HG03342 (cell line): ENCODE measurements around the gene TDRD7.

Experiments
- ATAC-seq: cut with Tn5 transposase; IDR thresholded peaks from one replicate; pipeline ENCODE4 v1.9.1; 2021; ENCODE audit warnings: mild to moderate bottlenecking, moderate library complexity; ENCODE audit not compliant: unreplicated experiment

TDRD7 gene

DNA sequence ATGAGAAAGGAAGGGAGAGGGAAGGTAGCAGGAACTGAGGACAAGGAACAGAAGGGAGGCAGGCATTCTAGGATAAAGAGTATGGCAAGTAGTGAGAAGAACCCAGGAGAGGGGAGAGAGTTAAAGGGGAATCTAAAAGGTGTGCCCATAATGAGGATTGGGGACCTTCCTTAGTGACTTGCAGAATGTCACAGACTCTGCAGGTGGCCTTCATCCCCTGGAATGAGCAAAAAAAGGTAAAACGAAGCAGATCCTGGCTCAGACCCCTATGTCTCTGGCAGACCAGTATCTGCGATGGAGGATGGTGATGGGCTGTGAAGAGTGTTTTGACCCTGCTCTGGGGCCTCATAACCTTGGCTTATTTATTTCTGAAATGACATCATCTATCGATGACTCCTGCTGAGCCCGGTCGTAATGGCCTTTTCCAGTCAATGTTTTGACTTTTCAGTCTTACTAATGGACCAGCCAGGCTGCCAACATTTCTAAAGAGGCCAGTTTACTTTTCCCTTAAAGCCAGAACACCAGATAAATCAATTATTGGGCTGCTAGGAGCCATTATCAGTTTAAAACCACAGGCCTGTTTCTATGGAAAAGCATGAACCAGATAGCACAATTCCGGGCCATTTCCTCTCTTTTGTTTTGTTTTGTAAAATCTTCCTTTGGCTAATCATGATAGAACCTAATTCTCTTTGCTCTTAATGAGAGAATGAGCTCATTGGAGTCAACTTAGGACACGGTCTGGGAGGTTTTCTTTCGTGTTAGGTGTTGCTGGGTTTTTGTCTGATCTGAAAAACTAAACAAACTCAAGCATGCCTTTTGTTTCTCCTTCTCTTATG is 92.7 kb downstream of the TDRD7 start:
- no peak for ATAC-seq

DNA sequence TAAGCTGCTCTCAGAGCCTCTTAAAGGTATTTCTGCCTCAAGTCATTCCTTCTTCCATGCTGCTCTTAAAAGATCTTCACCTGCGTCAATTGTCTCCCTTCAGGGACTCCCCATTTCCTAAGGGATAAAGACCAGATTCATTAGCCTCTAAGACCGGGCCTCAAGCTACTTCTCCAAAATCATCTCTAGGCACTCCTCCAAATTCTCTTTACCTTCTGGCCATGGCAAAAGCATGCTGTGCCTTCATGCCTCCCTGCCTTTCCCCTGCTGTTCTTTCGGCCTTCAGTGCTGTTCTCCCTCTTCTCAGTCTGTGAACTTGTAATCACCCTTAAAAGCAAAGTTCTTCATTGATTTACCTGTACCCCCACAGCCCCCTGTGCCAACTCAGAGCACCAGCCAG is 93.9 kb downstream of the TDRD7 start:
- no peak for ATAC-seq

DNA sequence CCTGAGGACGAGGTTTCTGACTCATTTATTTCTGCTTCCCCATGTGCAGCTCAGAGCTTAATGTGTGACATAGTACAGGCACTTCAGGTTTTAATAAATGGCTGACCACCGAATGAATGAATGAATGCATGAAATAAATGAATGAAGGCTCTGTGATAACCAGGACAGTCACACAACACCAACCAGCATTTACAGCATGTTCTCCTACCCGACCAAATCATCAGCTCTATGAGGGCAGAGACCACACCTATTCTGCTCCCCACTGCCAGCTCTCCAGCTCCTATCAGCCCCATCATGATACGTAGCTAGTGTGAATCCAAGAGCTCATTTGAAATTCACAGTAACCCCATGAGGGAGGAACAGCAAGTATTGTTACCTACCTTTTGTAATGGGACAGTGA is 94.4 kb downstream of the TDRD7 start:
- no peak for ATAC-seq

DNA sequence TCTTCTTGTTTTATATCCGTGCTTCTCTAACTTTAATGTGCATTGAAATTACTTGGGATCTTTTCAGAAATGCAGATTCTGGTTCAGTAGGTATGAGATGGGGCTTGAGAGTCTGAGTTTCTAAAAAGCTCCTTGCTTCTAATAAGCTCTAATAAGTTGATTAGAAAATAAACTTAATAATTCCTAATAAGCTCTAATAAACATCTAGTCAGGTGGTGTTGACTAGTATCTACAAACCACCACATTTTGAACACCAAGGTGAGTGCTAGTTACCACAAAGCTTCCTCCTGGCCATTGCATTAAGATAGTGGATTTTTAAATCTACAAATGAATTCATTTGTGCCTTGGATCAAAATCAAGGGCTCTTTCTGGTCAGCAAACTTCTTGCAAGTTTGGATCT is 94.9 kb downstream of the TDRD7 start:
- no peak for ATAC-seq

DNA sequence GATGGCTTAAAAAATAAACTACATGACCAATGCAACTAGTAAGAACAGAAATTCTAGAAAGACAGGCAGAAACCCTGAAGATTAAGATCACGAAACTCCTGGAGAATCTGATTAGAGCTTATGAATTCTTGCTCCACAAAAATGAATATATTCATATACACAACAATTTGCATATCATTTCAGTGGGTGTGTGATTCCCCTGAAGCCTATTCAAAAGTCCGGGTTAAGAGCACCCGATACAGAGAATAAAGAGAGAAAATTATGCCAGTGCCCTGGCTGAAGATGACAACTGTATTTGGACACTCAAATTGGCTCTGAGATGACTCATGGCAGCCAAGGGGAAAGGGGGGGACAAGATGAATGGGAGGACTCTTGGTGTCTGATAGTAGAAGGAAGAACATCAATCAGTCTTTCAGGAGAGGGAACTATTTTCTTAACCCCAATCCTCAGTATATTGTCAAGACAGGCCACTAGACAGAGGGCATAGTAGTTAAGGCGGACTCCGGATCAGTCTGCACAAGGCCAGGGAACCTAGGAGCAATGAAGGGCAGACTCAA is 95.6 kb downstream of the TDRD7 start:
- no peak for ATAC-seq

DNA sequence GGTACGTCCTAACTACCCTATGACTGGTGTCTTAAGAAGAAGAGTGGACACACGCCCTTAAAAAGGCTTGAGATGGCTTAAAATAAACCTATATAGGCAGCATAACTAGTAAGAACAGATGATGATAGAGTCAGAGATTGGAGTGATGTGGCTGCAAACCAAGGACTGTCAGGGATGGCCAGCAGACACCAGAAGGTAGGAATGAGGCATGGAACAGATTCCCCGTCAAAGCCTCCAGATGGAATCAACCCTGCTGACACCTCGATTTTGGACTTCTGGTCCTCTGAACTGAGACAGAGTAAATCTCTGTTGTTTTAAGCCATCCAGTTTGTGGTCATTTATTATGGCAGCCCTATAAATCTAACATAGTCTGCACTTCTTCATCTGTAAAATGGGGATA is 97.0 kb downstream of the TDRD7 start:
- ATAC-seq: no peak

DNA sequence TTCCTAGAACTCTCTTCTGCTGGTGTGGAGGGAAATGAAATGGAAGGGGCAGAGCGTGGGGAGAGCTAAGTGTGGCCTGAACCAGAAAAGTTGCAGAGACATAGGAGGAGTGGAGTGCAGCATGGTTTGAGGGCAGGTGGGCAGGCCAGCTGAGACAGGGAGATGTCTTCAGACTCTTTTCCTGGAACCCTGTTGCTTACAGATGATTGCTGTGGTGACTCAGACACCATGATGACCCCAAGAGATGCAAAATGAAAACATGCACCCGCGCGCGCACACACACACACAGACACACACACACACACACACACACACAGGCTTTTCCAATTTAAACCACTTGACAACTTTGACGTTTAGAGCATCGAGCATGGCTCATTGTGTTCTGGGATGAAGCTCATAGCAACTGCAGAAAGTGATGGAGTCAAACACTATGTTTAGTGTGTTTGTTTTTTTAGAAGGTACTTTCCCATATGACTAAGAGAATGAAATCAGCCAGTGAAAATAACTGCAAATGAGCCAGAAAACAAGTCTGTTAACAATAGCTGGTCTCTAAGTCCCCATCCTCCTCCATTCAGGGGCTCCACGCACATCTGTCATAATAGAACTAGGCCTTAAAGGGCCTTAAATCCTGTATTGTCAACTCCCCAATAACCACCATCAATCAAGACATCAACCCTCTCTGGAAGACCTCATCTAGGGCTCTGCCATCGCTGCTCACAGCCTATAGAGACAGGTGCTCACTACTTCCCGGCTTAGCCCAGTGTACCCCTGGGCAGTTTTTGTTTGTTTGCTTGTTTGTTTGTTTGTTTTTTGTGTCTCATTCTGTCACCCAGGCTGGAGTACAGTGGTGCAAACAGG is 99.1 kb downstream of the TDRD7 start:
- ATAC-seq: peak; percentile 62

DNA sequence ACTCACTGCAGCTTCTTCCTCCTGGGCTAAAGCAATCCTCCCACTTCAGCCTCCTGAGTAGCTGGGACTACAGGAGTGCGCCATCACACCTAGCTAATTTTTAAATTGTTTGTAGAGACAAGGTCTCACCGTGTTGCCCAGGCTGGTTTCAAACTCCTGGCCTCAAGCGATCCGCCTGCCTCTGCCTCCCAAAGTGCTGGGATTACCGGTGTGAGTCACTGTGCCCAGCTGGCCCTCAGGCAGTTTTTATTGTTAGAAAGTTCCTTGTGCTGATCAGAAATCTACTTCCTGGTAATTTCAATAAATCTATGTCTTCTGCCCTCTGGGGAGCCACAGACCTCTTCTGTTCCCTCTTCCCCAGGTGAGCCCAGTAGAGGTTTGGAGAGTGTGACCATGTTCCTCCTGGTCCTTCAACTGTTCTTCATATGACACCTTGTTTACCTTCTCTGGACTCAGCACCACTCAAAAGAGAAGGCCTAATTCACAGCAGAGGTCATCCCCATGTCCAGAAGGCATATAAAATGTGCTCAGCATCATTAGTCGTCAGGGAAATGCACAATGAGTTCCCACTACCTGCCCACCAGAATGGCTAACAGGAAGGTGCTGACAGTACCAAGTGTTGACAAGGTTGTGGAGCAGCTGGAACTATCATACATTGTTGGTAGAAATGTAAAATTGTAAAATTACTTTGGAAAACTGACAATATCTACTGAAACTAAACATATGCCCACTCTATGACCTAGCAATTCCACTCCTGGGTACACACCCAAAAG is 99.9 kb downstream of the TDRD7 start:
- ATAC-seq: no peak

DNA sequence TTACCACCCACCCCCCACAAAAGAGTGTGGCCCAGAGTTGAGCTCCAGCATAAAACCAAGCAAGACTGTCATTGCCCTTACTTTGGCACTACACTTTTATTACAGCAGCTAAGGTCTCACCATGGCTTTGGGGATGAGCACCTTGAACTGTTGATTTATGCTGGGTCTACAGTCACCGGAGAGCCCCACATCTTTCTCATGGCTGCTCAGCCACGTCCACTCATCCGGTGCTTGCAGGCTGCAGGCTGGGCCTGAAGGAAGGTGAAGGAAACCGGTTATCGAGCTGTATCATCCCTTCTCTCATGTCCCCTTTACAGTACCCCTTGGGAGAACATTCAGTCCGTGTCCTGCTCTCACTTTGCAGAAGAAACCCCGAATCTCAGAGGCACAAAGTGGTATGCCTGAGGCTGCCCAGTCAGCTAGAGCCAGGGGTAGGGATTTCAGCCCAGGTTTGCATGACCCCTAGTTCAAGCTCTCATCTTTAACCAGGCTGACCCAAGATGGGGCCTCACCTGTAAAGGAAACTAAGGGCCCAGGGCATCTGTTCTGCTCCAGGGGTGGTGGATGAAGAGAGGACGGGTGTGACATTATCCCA is 101.2 kb downstream of the TDRD7 start:
- no peak for ATAC-seq

DNA sequence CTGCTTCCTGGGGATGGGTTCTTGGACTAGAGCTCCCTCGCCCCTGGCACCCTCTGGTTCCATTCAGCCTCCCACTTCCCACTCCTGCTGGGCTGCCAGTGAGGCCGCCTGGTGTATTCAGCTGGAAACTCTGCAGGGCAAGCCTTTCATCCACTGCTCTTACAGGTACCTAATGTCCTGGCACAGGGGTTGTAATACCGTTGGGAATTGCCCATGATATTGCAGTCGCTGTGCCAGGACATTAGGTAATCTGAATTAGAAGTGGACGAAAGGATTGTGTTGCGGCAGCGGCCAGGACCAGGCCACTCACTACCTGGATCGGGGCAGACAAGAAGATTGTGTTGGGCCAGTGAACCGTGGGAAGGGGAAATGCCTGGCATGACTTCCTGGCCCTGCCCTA is 102.6 kb downstream of the TDRD7 start:
- ATAC-seq: no peak

DNA sequence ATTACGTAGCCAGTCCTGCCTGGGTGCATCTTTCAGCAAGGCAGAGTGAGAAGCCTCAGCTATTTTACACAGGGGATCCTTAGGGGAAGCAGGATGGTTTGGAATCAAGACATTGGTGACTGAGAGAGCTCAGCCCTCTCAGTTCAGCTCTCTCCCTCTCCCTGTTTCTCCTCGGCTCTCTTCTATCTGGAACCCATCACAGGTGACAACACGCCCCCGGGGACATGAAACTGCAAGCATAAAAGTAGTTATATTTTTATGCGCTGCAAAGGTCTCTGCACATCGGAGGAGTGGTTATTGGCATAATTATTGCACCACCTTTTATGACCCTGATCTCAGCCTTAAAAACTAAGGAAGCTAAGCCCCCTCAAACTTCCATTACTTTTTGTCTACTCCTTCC is 103.8 kb downstream of the TDRD7 start:
- ATAC-seq: no peak

DNA sequence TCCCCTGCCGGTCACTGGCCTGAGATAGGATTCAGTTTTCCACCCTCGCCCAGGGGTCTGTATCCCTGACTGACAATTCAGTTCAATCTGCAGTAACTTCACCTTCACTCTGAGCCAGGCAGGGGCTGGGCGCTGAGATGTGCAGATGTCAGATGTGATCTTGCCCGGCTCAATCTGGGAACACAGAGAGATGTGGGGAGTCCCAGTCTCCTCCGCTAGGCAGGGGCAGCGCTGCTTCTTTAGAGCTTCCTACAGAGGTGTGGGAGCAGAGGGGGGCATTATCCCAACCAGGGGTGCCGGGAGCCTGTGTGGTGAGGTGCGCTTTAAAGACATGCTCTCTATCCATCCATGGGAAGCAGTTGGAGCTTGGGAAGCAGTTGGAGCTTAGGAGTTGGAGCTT is 104.2 kb downstream of the TDRD7 start:
- no peak for ATAC-seq

DNA sequence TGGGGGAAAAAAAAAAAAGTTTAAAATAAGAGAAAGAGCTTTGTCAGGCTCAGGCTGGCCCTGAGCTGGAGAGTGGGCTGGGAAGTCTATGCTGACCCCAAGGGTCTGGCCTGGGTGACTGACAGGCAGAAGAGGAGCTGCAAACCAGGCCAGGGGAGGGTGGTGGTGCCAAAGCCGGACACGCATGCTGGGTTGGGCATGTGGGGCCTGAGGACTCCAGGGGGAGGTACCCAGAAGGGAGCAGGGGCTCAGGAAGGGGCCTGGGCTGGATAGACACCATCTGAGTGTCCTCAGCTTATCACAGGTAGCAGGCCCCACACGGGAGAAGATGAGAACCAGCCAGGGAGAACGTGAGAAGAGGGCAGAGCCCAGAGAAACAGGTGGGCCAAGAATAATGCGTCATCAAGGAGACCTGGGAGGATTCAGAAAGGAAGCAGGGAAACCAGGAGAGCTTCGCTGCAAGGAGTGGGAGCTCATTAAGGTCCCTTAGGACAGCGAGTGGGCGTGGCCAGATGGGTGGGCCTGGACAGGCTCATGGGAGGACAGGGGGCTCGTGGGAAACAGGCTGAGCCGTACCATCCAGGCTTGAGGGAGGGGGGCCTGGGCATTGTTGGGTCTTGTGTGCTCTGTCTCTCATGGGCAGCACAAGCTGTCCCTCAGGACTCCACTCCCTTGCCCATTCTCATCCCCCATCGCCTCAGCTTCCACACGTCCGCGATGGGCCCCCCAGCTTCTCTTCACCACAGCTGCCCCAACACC is 105.6 kb downstream of the TDRD7 start:
- ATAC-seq: no peak

DNA sequence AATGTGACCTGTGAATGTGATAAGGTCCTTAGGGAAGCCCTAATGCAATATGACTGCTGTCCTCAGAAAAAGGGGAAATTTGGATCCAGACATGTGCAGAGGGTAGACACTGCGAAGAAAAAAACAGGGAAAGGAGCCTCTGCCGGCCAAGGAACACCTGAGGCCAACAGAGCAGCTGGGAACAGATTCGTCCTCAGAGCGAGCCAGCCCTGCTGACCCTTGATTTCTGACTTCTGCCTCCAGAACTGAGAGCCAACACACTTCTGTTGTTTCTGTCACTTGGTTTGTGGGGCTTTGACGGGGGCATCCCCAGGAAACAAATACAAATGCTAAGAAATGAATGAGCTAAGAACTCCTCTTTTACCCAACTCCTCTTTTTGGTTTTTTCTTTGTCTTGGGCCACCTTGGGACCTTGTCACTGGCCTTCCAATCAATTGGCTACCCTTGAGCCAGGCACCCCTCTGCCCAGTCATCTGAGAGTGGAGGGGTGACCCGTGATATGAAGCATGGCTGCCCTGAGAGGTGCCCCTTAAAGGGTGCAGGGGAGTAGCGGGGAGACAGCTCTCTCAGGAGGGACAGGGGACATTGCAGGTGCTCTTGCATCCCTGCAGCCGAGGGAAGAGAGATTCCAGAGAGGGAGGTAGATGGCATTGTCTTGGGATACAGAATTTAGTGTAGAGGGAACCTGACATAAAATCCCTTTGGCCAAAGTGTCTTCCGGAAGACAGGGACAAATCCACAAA is 106.4 kb downstream of the TDRD7 start:
- no peak for ATAC-seq

DNA sequence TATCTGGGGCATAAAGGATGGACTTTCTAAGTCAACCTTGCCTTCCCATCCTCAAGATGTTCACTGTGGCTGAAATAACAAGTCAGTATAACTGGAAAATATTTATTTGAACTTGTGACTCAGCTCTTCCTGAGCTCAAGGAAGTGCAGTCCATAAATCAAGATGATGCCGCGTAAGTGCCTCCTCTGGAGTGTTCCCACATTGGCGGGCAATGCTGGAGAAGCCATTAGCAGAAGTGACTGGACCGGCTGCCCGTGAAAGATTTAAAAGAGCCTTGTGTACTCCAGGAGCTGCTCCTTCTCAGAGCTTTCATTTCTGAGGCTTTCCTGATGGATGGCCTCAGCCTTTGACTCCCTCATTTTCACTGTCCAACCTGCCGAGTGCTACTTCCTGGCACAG is 107.0 kb downstream of the TDRD7 start:
- no peak for ATAC-seq

DNA sequence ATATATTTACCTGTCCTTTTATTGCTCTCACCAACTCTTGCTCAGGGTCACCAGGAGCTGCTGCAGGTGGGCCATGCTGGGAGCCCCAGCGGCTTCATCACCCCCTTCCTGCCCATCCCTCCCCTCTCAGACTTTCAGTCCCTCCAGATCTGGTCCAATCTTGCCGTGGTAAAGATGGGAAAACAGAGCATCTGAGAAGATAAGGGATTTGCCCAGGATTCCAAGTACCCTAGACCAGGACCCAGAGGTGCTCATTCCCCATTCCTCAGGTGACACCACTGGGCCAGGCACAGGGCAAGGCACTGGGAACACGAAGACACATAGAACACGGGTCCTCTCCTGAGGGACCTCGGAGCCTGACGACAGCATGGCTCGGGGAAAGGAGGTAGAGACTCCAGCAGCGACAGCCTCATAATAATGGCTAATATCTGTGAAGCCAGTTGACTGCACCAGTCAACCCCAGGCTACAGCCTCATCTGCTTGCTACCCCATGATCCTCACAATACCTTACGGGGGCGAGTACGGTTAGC is 107.6 kb downstream of the TDRD7 start:
- no peak for ATAC-seq

DNA sequence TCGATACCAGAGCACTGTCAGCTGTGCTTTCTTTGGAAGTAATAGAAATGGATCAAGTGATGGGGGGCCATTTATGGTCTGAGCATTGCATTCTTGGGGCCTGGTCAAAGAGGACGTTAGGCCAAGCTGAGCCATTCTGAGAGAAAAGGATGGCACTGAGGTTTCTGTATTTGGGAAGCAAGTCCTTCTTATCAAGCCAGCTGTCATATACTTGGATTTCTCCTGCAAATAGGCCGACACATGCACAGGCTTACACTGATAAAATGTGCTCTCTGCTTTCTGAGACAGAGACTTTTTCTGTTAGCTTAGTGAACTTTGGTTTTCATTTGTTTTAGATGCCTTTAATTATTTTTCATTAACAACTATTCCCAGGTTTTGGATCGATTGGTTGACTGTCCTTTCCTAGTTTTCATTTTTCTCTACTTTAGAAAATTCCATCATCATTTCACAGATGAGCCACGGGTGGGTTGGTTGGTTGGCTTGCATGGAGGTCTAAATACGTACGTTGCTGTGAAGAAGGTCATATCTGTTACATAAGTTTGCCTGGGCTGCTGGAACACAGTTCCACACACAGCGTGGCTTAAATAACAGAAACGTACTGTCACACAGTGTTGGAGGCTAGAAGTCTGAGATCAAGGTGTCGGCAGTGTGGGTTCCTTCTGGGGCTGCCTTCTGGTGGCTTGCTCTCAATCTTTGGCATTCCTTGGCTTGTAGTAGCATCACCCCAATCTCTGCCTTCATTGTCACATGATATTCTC is 109.9 kb downstream of the TDRD7 start:
- no peak for ATAC-seq

DNA sequence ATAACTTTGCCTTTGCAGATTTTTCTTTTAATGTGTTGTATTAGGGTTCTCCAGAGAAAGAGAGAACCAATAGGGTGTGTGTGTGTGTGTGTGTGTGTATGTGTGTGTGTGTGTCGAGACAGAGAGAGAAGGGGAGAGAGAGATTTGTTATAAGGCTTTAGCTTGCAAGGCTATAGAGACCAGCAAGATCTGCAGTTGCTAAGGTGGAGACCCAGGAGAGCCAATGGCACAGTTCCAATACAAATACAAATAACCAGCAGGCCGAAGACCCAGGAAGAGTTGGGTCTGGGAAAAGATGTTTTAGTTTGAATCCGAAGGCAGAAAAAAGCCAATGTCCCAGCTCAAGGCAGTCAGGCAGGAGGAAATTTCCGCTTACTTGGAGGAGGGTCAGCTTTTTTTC is 112.5 kb downstream of the TDRD7 start:
- ATAC-seq: no peak
